ENCODE results near the gene KIAA1217.
"Not testable (repeated sequence)": the region's sequence is repeated elsewhere in the genome, so short reads cannot be mapped to it uniquely, and the experiment has no call there.

The KIAA1217 gene

DNA sequence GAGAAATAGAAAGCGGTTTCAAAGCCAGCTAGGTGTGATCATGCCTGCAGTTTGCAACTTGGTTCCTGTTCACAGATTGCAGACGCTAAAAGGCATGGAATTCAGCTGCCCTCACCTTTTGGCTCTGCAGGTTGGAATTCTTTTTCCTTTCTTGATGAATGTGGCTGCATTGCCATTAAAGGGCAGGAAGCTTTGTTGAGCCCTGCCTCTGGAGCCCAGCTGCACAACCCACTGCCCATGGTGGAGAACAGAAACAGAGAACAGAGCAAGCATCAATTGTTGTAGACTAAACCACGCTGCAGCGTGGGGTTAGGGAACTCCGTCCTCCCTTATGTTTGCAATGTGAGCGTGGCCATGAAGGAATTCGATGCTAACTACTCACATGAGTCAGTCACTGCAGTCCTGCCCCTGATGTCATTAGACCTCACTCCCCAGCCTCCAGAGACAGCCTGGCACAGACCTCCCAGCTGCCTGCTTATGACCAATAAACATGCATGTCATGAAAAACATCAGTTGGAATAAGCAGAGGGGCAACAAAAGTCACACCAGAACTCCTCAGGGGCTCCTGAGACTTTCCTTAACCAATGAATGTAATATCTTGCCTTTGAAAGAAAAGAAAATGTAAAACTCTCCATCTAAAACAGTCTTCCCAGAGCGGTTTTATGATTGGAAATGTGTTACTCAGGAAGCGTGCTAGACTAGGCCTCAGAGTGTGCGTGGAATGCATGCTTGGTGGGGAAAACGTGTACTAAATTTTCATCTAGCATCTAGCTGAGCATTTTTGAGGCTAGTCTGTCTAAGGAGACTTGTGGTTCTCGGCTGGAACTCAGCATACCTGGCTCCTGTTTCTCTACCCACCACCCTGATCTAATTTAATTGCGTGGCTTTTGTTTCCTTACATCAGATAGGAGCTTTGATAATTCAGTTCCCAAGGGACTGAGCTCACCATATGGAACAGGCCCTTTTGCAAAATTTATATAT, 232.2 kb downstream of the KIAA1217 start:
- no peak for DNase-seq (ENCODE audit: low read depth)

DNA sequence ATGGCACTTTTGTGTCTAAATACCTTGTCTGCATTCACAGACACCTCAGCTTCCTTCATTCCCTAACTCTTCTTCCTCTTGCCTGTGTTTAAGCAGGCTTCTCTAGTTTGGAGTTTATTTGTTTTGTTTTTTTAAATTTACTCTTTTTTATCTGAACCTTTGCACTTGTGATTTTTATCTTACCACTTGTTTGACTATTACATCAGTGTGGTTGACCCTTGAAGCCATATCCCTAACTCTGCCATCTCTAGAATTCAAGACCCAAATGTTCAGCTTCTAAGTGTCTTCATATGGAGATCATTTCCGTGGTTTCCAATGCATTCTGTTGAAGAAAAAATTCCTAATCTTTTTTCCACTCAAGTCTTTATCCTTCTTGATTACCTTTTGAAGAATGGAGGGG, 233.3 kb downstream of the KIAA1217 start:
- DNase-seq (ENCODE audit: low read depth), result no peak

DNA sequence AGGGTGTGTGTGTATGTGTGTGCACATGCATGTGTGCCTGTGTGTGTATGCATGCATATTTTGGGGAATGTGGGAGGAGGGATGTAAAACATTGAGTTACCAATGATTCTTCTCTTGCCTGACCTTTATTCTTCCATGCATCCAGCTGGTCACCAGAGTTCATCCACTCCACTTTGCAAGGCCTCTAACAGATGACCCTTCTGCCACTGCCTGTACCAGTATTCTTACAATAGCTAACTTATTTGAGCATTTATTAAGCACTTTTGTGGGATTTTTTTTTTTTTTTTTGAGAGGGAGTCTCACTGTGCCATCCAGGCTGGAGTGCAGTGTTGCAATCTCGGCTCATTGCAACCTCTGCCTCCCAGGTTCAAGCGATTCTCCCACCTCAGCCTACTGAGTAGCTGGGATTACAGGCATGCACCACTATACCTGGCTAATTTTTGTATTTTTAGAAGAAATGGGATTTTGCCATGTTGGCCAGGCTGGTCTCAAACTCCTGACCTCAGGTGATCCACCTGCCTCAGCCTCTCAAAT, 233.8 kb downstream of the KIAA1217 start:
- not testable (repeated sequence) for DNase-seq (ENCODE audit: low read depth)

DNA sequence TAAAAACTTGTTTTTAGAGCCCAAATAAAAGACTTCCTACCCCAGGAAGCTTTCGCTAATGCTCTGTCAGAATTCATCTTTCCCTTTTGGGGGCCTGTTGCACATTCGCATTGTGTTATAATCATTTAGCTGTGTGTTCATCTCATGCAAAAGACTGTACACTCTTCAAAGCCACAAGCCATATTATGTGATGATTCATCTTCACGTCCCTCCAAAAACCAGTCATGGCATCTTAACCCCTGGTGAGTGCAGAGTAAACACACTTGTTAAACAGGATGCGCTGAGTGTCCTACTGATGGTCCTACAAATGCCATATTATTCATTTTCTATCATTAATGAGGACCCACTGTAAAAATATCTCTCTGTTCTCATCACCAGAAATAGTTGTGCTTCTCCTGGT, 235.4 kb downstream of the KIAA1217 start:
- DNase-seq (ENCODE audit: low read depth), result no peak

DNA sequence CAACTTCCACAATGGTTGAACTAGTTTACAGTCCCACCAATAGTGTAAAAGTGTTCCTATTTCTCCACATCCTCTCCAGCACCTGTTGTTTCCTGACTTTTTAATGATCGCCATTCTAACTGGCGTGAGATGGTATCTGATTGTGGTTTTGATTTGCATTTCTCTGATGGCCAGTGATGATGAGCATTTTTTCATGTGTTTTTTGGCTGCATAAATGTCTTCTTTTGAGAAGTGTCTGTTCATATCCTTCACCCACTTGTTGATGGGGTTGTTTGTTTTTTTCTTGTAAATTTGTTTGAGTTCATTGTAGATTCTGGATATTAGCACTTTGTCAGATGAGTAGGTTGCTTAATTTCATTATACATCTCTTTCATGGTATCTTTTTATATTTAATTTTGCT, 237.0 kb downstream of the KIAA1217 start:
- DNase-seq (ENCODE audit: low read depth), result not testable (repeated sequence)

DNA sequence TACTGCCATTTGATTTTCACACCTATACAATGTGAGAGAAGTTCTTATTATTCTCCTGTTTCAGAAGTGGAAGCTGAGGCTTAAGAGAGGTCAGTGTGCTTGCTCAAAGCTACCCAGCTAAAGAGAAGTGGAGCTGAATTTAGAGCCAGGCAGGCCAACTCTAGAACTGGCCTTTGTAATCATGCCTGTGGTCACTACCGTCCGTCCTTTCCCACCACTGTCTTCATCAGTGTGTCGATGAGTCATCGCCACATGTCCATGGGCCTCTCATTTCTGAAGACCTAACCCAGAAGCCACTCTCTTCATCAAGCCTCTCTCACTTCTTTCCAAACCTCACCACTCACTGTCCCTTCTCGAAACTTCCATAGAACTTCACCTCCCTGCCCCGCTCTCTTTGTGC, 237.8 kb downstream of the KIAA1217 start:
- no peak for DNase-seq (ENCODE audit: low read depth)

DNA sequence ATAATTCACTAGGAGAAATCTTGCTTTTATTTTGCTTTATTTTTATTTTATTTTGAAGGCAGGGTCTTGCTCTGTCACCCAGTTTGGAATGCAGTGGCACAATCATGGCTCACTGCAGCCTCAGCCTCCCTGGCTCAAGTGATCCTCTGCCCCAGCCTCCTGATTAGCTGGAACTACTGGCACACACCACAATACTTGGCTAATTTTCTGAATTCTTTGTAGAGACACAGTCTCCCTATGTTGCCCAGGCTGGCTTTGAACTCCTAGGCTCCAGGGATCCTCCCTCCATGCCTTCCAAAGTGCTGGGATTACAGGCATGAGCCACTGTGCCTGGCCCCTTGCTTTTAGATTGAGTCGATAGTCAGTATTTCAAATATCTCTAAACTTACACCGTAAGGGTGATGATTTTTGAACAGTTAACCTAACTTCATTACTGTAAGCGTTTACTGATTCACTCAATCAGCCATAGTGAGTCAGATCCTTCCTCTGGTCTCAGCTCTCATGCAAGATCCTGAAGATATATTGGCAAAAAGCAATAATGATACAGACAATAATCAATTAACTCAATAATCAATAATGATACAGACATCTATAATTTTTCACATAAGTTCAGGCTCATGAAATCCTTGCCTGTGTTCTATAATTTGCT, 239.5 kb downstream of the KIAA1217 start:
- DNase-seq (ENCODE audit: low read depth), result no peak

DNA sequence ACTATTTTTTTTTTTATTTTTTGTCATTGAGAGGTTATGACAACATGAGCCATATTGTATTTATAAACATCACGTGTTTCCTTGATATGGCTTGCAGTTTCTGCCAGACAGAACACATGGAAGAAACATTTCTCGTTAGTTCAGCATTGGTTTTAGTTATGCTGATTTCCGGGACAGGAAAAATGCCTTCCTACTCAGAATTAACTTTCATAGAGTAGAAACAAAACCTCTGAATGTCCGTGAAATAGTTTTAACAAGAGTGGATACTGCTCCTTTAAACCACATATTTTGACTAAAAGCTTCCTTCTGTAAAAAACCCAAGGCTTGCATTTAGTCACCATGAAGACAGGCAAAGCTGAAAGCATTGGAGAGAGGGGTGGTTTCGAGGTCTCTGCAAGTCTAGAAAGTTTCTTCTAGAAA, 240.4 kb downstream of the KIAA1217 start:
- DNase-seq (ENCODE audit: low read depth), result no peak

DNA sequence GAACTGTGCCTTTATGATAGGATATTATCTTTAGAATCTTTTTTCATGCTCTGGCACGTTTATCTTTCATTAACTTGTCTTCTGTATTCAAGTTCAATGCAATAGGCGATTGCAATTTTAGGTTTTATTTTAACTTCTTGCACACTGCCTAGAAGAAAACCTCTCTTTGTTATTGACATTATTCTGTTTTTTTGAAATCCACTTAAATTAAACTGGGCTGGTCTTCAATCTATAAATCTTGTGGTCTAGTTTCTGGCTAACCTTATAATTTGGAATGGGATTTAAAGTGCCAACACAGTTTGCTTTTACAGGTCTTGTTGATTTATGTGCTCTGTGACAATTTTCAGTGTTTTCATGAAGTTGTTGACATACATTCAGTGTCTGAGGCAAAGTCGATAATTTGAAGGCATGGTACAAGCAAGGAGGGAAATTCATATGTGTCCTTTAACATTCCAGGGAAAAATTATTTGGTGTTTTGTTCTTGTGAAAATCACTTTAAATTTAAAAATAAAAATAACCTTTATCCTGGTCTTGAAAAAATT, 240.9 kb downstream of the KIAA1217 start:
- no peak for DNase-seq (ENCODE audit: low read depth)

DNA sequence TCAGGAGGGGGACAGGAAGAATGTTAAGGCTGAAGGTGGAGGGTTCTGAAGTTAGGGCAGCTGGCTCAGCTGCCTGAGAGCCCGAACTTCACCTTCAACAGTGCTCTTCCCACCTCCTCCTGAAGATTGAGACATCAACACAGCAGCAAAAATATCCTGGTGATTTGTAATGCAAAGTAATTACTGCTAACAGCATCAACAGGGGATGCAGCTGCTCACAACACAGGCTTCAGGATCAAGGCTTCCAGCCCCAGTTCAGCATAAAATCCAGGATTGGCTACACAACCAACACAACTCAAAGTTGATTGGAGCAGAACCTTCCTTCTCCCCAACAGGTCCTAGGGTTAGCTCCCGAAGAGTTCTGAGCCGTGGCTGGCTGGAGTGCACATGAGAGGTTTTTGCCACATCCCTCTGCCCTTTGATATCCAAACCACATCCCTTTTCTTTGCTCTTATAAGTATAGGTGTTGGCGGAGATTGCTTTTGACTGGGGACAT, 242.4 kb downstream of the KIAA1217 start:
- no peak for DNase-seq (ENCODE audit: low read depth)

DNA sequence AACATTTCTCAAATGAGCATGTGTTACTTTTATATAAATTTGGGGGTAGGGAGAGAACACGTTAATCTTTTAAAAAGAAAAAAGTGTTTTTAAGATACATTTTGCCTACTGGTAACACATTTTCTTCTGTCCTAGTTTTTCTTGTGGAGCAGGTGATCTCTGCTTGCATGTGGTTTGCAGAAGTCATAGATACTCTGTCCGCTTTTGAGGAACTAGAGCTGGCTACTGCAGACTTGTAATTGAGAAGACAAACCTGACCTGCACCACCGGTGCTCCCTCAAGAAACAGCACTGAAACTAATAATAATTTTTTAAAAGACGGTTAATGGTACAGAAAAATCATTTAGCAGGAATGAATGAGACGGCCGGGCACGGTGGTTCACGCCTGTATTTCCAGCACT, 243.1 kb downstream of the KIAA1217 start:
- no peak for DNase-seq (ENCODE audit: low read depth)

DNA sequence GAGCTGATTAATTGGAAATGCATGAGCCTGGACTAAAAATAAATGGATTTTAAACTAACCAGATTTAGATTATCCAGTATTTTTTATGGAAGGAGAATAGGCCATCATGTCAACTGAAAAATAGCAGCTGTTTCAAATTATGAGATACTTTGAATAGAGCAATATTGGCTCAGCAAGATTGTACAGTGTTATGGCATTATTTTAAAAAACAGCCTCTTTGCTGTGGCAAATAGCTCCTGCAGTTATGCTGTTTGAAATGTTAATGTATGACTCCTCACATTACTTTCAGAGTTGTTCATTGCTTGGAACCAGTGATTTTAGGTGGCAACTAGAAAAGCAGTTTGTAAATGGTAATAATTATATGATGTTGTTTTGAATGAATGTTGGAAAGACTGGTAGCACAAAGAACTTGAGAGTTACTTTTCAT, 244.5 kb downstream of the KIAA1217 start:
- no peak for DNase-seq (ENCODE audit: low read depth)

DNA sequence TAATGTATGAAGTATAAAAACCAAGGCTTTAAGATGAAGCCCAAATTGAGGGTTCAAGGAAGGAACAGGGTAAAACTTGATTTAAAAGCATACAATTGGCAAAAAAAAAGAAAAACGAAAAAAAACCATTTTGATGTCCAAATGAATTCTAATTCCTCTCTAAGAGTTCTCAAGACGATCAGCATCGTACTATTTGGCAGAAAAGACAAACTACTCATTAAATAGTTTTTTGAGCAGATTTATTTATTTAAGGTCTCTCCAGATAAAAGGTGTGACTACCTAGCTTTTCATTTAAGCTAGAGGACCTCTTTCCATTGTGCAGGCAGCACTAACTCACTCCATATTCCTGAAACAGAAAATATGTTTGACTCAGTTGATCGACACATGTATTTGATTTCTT, 245.0 kb downstream of the KIAA1217 start:
- no peak for DNase-seq (ENCODE audit: low read depth)

DNA sequence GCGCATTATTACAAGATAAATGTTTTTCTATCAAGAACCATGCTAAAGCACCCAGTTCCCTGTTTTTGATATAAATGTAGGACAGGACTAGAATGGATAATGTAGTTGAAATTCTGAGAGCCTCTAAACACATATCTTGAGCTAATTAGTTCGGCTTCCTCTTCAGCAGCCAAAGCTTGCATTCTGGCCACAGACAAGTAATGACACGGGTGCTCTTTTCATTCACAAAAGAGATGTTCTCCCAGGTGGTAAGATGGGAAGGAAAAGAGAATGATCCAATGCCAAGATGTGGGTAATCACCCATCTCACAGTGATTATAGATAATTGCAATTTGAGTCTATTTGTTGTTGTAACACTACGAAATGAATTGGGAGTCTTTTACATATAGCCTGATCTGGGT, 246.5 kb downstream of the KIAA1217 start:
- no peak for DNase-seq (ENCODE audit: low read depth)

DNA sequence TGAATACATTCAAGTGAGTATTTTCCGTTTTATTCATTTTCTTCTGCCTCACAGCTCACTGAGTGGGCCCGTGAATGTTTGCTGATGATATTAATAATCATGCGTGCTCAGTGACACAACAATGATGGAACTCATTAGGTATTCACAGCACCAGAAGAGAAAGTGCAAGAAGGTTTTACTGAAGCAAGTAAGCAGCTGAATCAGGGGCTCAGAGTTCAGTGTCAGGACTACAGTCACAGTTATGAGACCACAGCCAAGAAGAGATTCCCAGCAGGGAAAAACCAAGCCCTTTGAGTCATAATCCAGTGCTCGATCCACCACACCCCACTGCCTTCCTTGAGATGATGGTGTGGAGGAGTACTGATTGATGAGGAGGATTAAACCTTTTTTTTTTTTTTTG, 247.4 kb downstream of the KIAA1217 start:
- DNase-seq (ENCODE audit: low read depth), result no peak

DNA sequence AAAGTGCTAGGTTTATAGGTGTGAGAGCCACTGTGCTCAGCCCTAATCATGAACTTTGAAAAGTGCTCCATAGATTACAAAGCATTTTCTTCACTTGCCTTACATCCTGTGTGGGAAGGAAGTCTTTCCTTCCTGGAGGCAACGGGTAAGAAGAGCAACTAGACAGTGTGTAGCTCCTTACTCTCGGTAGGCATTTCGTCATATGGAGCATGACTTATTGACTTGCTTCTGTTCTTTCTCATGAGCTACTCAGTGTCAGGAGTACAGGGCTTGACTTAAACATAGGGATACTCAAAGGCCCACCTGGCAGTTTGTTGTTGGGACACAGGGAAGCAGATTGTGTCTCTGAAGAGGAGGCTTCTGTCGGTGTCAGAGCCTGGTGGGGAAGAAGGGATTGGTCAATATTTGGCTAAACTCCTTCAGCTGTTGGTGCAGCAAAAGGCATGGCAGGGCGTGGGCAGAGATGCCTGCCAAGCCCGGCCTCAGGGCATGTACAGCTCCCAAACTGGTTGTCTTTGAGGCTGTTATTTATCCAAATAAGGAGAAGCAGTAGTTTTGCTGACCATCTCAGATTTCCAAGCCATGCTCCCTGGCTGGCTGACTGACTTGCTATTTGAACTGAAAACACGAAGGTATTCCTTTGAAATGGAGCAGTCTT, 248.9 kb downstream of the KIAA1217 start:
- no peak for DNase-seq (ENCODE audit: low read depth)

DNA sequence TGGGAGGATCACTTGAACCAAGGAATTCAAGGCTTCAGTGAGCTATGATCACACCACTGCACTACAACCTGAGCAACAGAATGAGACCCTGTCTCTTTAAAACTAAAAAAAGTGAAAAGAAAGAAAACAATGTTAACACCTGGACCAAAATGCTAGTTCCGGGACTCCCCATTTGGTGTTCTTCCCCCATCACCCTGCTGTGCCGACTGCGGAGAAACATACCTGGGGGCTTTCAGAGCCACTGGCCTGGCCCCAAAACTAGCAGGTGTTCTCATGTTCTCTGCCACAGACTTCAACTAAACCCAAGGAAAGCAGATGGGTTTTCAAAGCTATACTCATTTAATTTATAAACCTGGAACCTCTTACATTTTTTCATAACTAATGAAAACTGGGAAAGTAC, 250.9 kb downstream of the KIAA1217 start:
- DNase-seq (ENCODE audit: low read depth), result no peak

DNA sequence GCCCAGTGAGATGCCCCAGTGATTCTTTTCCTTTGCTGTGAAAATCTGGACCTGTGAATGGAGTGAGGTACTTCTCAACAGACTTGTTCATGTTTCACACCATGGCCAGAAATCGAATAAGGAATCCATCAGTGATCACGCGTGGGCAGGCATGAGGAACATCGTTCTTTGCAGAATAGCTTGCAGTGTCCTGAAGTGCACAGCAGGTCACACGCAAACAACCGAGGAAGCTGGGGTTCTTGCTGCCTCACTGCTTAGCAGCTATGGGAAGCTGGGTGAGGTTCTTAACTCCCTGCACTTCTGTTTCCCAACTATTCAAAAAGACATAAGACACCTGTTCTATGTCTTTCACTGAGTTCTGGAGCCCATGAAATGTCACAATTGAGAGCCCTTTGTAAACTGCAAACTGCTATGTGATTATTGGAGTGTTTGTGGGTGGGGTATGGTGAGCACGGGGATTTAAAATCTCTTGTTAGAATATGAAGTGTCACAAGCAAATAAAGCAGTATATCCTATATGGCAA, 253.4 kb downstream of the KIAA1217 start:
- no peak for DNase-seq (ENCODE audit: low read depth)

DNA sequence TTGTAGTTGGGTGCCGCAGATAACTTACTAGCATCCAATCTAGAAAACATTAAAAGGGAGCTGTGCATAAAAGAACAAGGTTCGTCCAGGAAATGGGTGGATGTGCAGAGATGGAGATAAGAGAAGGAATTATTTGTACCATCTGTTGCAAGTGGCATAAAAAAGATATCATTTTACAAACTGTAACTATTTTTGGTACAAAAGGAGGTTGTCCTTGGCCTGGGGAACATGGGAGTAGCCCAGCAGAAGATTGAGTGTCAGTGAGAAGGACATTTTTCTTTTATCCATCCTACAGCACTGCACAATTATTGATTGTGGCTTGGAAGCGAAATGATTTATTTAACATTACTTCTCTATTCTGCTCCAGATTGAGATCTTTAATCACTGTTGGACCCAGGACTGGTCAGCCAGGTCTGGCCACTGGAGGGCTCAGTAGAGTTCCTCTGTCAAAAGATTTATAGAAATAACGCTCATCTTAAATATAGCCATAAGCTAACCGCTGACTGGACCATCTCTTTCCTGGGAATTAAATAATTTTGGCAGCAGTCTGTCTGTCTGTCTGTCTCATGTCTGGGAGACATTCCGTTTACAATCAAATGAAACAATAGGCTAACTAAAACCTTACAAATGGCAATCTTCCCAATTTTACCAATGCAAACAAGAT, 254.1 kb downstream of the KIAA1217 start:
- no peak for DNase-seq (ENCODE audit: low read depth)

DNA sequence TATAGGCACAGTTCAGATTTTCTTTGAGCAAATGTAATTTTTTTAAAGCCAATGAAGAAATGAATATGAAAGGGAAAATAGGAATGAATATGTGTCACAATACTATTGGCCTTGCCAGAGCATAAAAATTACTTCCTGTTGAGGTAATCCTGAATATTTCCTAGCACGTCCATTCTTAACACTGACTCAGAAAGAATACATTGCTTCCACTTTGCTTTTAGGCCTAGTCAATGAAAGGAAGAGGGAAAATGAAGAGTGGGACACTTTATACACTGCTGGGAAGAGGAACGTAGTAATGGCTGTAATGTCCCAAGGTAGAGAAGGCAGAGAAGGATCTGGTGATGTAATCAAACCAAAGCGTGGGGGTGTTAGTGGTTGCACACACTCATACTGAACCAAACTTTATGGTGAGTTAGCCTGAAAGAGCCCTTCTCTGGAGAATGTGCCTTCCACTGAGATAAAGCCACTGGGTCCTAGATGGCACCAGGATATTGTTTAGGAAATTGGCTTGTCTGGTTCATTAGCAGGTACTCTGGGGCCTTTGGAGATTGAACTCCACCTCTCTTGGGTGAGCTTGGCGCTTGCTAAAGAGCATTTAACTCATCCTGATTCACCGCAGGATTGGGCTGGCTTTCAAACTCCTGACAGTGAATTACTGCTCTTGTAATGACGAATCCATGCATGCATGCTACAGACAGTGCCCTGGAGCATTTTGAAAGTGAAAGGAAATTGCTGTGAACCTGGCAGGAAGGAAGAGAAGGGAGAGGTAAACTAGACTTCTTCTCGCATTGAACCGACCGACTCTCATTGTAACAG, 254.9 kb downstream of the KIAA1217 start:
- DNase-seq (ENCODE audit: low read depth), result no peak

Data from activated gamma-delta T cell treated with anti-CD3 and anti-CD28 coated beads, Interleukin-2, amount 50 U/mL, for 16 hours (primary cell).